ENCODE results near the gene ZFAND4. TPM values are rescaled to one million over a fixed set of nuclear protein-coding genes. Genes with fewer than 3 reads are reported as not detected.
"Not testable (repeated sequence)": the region's sequence is repeated elsewhere in the genome, so short reads cannot be mapped to it uniquely, and the experiment has no call there.

The ZFAND4 gene
- total RNA-seq, 4 donors from 2014 or later = 15.3 to 26.6 (median 17.7) TPM

DNA sequence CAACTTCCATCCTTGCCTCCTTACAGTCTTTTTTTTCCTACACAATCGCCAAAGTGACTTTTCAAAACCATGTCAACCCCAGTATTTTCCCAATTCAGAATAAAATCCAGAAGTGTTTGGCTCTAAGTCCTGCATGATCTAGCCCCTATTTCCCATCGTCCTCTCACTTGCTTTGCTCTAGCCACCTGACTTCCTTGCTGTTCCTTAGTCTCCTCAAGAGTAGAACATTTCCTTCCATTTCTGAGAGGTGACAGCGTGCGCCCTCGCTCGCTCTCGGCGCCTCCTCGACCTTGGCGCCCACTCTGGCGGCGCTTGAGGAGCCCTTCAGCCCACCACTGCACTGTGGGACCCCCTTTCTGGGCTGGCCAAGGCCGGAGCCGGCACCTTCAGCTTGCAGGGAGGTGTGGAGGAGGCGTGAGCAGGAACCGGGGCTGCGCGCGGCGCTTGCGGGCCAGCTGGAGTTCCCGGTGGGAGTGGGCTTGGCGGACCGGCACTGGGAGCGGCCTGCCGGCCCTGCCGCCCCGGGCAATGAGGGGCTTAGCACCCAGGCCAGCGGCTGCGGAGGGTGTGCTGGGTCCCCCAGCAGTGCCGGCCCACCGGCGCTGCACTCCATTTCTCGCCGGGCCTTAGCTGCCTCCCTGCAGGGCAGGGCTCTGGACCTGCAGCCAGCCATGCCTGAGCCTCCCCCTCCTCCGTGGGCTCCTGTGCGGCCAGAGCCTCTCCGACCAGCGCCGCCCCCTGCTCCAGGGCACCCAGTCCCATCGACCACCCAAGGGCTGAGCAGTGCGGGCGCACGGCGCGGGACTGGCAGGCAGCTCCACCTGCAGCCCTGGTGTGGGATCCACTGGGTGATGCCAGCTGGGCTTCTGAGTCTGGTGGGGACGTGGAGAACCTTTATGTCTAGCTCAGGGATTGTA is 72.0 kb downstream of the ZFAND4 start:
- not testable (repeated sequence) for H3K36me3 ChIP-seq; H3K9me3 ChIP-seq; DNase-seq (ENCODE audit: low spot score in 2 of 2); H3K4me1 ChIP-seq; H3K27ac ChIP-seq
- WGBS = 21% methylated on average over 18 of the region's 47 CpGs
- peak overlapping the region; percentile 37 for H3K4me3 ChIP-seq
- peaks cover 11% of the 10 kb centered on the region for H3K27me3 ChIP-seq

DNA sequence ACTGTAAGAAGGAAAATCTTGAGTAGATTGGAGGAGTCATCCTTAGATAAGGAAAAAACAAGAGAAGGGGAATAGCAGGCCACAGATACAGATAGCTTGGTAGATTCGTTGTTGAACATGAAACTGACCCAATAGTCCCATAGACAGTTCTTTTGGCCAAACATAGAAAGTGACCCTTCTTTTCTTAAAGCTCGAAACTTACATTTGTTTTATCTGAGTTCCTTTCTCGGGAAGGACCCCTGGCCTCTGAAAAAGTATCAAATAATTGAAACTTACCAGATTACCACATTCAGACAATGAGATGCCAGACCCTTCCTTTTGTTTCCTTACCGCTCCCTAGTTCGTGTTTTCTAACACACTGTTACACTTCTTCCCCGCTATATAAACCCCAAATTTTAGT is 72.9 kb downstream of the ZFAND4 start:
- no peaks in the 10 kb centered on the region for H3K9me3 ChIP-seq
- no peaks in the 10 kb centered on the region for H3K36me3 ChIP-seq
- peaks cover 11% of the 10 kb centered on the region for H3K4me1 ChIP-seq
- H3K27me3 ChIP-seq = peaks cover 11% of the 10 kb centered on the region
- no peak for DNase-seq (ENCODE audit: low spot score in 2 of 2)
- H3K4me3 ChIP-seq = no peak overlapping the region
- no peak overlapping the region for H3K27ac ChIP-seq
- WGBS = 91% methylated on average over 6 of the region's 6 CpGs
- TF ChIP-seq EP300 (IDR thresholded peaks at IDR 0.05) = no peak
- TF ChIP-seq POLR2AphosphoS5 (IDR thresholded peaks at IDR 0.05) = no peak
- TF ChIP-seq POLR2A (IDR thresholded peaks at IDR 0.05) = no peak
- TF ChIP-seq, protein P1, sequence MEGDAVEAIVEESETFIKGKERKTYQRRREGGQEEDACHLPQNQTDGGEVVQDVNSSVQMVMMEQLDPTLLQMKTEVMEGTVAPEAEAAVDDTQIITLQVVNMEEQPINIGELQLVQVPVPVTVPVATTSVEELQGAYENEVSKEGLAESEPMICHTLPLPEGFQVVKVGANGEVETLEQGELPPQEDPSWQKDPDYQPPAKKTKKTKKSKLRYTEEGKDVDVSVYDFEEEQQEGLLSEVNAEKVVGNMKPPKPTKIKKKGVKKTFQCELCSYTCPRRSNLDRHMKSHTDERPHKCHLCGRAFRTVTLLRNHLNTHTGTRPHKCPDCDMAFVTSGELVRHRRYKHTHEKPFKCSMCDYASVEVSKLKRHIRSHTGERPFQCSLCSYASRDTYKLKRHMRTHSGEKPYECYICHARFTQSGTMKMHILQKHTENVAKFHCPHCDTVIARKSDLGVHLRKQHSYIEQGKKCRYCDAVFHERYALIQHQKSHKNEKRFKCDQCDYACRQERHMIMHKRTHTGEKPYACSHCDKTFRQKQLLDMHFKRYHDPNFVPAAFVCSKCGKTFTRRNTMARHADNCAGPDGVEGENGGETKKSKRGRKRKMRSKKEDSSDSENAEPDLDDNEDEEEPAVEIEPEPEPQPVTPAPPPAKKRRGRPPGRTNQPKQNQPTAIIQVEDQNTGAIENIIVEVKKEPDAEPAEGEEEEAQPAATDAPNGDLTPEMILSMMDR (IDR thresholded peaks at IDR 0.05) = no peak

DNA sequence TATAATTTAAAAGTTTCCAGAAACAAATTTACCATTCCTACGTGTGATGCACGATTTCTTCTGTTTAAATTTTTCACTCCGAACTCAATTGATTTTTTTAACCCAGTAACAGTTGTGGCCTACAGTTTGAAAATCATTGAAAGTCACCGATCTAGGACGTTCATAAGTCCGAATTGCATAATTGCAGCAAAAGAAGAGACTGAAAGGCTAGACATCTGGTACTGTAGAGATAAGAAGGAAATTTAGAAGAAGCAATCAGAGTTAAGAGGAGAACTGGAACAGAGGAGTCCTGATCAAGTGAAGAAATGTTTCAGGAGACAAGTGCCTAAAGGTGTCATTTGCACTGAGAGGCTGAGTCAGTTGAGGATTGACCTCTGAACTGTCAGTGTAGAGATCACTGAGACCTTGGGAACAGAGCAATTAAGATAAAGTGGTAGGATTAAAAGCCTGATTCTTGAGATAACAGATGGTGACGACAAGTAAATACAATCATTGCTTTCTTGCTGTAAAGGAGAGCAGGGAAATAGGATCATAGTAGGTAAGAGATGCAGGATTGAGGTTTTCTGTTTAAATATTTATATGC is 73.5 kb downstream of the ZFAND4 start:
- Histone ChIP-seq H3K4me3 (no peak overlapping the region), H3K36me3 (no peaks in the 10 kb centered on the region), H3K4me1 (peaks cover 12% of the 10 kb centered on the region), H3K27ac (no peak overlapping the region), H3K9me3 (no peaks in the 10 kb centered on the region), H3K27me3 (peaks cover 11% of the 10 kb centered on the region)
- no peak for TF ChIP-seq POLR2A (IDR thresholded peaks at IDR 0.05)
- no peak for DNase-seq (ENCODE audit: low spot score in 2 of 2)
- WGBS = 84% methylated on average over 7 of the region's 7 CpGs

DNA sequence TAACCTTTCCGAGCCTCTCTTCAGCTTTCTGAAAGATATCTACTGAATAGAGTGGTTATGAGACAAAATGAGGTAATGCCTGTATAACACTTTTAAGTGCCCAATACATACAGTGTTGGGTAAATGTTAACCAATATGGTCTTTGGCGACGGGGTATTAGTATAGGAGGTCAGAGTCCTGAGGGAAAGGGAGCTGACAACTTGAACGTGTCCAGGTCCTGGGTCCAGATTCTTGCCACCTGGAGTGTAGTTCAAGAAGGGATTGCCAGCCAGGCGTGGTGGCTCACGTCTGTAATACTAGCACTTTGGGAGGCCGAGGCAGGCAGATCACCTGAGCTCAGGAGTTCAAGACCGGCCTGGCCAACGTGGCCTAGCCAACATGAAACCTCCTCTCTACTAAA is 76.0 kb downstream of the ZFAND4 start:
- DNase-seq (ENCODE audit: low spot score in 2 of 2) = no peak
- 83% methylated on average over 9 of the region's 9 CpGs for WGBS
- Histone ChIP-seq H3K36me3 (no peaks in the 10 kb centered on the region), H3K4me3 (no peak overlapping the region), H3K4me1 (peaks cover 33% of the 10 kb centered on the region), H3K27me3 (peaks cover 11% of the 10 kb centered on the region), H3K9me3 (no peaks in the 10 kb centered on the region), H3K27ac (no peak overlapping the region)
- TF ChIP-seq, protein P1 (IDR thresholded peaks at IDR 0.05) = no peak
- TF ChIP-seq EP300 (IDR thresholded peaks at IDR 0.05) (no peak), POLR2A (IDR thresholded peaks at IDR 0.05) (no peak), POLR2AphosphoS5 (IDR thresholded peaks at IDR 0.05) (no peak)

DNA sequence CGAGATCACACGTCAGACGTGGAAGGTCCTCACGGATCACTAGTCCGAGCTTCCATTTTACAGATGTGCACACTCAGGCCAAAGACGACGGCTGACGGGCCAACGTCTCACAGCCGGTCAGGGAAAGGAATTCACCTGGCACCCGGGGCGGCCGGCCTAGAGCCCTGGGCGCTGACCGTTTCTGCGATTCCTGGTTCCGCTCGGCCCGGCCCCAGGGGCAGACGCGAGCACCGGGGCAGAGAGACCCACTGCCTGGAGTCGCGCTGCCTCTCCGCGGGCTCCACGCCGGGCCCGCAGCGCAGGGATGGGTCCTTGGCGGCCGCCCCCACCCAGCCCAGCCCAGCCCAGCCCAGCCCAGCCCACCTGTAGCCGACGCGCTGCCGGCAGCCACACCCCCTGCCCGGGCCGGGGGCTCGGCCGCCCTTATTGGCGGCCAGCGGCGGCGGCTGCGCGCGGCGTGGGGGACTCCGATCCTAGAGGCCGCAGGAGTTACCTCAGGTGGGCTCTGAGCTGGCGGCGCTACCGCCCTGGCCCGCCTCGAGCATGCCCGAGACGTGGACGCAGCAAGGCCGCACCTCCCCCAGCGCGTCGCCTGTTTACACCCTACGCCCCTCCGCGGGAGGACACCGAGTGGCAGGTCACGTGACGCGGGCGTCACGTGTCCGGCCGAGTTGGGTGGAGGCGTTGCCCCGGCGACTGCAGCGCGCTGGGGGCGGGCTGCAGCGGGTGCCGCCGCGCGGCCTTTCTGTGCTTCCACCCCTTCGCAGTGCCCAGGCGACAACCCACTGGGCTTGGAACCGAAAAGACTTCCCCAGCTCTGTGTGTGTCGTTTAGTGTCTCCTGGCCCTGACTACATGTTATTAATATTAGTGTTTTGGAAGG is 78.1 kb downstream of the ZFAND4 start:
- peak overlapping the region; percentile 78 for H3K27ac ChIP-seq
- under 1% methylated on average over 25 of the region's 88 CpGs for WGBS
- TF ChIP-seq, protein P1 (IDR thresholded peaks at IDR 0.05) = no peak
- TF ChIP-seq POLR2AphosphoS5 (IDR thresholded peaks at IDR 0.05) (peak; percentile 64 to 94 (median 93)), EP300 (IDR thresholded peaks at IDR 0.05) (no peak), POLR2A (IDR thresholded peaks at IDR 0.05) (peak in 1 of 2 donors; percentile 67)
- peaks cover 7% of the 10 kb centered on the region for H3K36me3 ChIP-seq
- no peaks in the 10 kb centered on the region for H3K27me3 ChIP-seq
- peaks cover 28% of the 10 kb centered on the region for H3K4me1 ChIP-seq
- H3K9me3 ChIP-seq = no peaks in the 10 kb centered on the region
- peak overlapping the region; percentile 98 for H3K4me3 ChIP-seq
- DNase-seq (ENCODE audit: low spot score in 2 of 2) = peak; percentile 94 to 96

Measured in suprapubic skin (tissue), 4 donors.